ENCODE measurements around the gene TRPC6. TPM values are rescaled to one million over a fixed set of nuclear protein-coding genes. Genes with fewer than 3 reads are reported as not detected.

TRPC6 gene
- total RNA-seq, 2 donors from 2014 or later, result 0.52 to 4.0 TPM

- DNase-seq (no peak), ATAC-seq (no peak)
- H3K4me3 ChIP-seq, result no peak overlapping the region
- TF ChIP-seq POLR2A (IDR thresholded peaks at IDR 0.05), result no peak
- TF ChIP-seq CTCF (IDR thresholded peaks at IDR 0.05), result no peak
- WGBS, 2 donors, result 77 to 86% methylated on average over 1 of the region's 1 CpG
- intact Hi-C loops (cut with DNase I), result no loop called here
- no peaks in the 10 kb centered on the region for H3K9me3 ChIP-seq
- H3K27me3 ChIP-seq, result no peaks in the 10 kb centered on the region
- H3K4me1 ChIP-seq, result peaks cover 23% of the 10 kb centered on the region
- no peak overlapping the region for H3K27ac ChIP-seq
- H3K36me3 ChIP-seq (replicated peaks in 1 of 2; ENCODE audit: insufficient read depth in 1 of 2, low read depth in 2 of 2), result no peaks in the 10 kb centered on the region
Measured at GRCh38 chr11:101446238-101446637, 137.6 kb downstream of the TRPC6 start.

GRCh38 chr11:101445761-101446160 lies 138.0 kb downstream of the TRPC6 start:
- Histone ChIP-seq H3K27ac (no peak overlapping the region), H3K36me3 (replicated peaks in 1 of 2; ENCODE audit: insufficient read depth in 1 of 2, low read depth in 2 of 2) (no peaks in the 10 kb centered on the region), H3K9me3 (no peaks in the 10 kb centered on the region), H3K4me1 (peaks cover 27% of the 10 kb centered on the region), H3K27me3 (no peaks in the 10 kb centered on the region), H3K4me3 (no peak overlapping the region)
- TF ChIP-seq POLR2A (IDR thresholded peaks at IDR 0.05) (no peak), CTCF (IDR thresholded peaks at IDR 0.05) (no peak)
- ATAC-seq (no peak), DNase-seq (no peak)
- intact Hi-C loops (cut with DNase I), result no loop called here

- no peaks in the 10 kb centered on the region for H3K27me3 ChIP-seq
- no peak for ATAC-seq
- no peaks in the 10 kb centered on the region for H3K36me3 ChIP-seq (replicated peaks in 1 of 2; ENCODE audit: insufficient read depth in 1 of 2, low read depth in 2 of 2)
- no peak for DNase-seq
- TF ChIP-seq POLR2A (IDR thresholded peaks at IDR 0.05) (no peak), CTCF (IDR thresholded peaks at IDR 0.05) (no peak)
- intact Hi-C loops (cut with DNase I), result no loop called here
- WGBS, 2 donors, result 68 to 73% methylated on average over 1 of the region's 1 CpG
- no peak overlapping the region for H3K27ac ChIP-seq
- peaks cover 27% of the 10 kb centered on the region for H3K4me1 ChIP-seq
- no peak overlapping the region for H3K4me3 ChIP-seq
- no peaks in the 10 kb centered on the region for H3K9me3 ChIP-seq
Measured at GRCh38 chr11:101444851-101445250, 139.0 kb downstream of the TRPC6 start.

GRCh38 chr11:101444164-101444563 lies 139.6 kb downstream of the TRPC6 start:
- H3K36me3 ChIP-seq (replicated peaks in 1 of 2; ENCODE audit: insufficient read depth in 1 of 2, low read depth in 2 of 2), result no peaks in the 10 kb centered on the region
- no peak overlapping the region for H3K27ac ChIP-seq
- DNase-seq, result peak; percentile 31 to 61 (median 60)
- TF ChIP-seq POLR2A (IDR thresholded peaks at IDR 0.05) (no peak), CTCF (IDR thresholded peaks at IDR 0.05) (no peak)
- intact Hi-C loops (cut with DNase I), result no loop called here
- ATAC-seq, result no peak
- no peaks in the 10 kb centered on the region for H3K9me3 ChIP-seq
- H3K4me1 ChIP-seq, result peaks cover 27% of the 10 kb centered on the region
- H3K27me3 ChIP-seq, result no peaks in the 10 kb centered on the region
- H3K4me3 ChIP-seq, result no peak overlapping the region
- 8 to 20% methylated on average over 5 of the region's 5 CpGs for WGBS, 2 donors

GRCh38 chr11:101442936-101443521 lies 140.8 kb downstream of the TRPC6 start:
- WGBS, 2 donors, result 79 to 81% methylated on average over 8 of the region's 8 CpGs
- ATAC-seq, result no peak
- Histone ChIP-seq H3K27ac (no peak overlapping the region), H3K4me1 (peaks cover 27% of the 10 kb centered on the region), H3K9me3 (no peaks in the 10 kb centered on the region), H3K36me3 (replicated peaks in 1 of 2; ENCODE audit: insufficient read depth in 1 of 2, low read depth in 2 of 2) (no peaks in the 10 kb centered on the region), H3K27me3 (no peaks in the 10 kb centered on the region), H3K4me3 (no peak overlapping the region)
- no peak for DNase-seq
- TF ChIP-seq CTCF (IDR thresholded peaks at IDR 0.05) (no peak), POLR2A (IDR thresholded peaks at IDR 0.05) (no peak)
- intact Hi-C loops (cut with DNase I), result no loop called here
